GM19372 (cell line): ENCODE measurements around the gene TBK1.
"Not testable (repeated sequence)": the region's sequence is repeated elsewhere in the genome, so short reads cannot be mapped to it uniquely, and the experiment has no call there.

ENCODE experiments used
- ATAC-seq: cut with Tn5 transposase; IDR thresholded peaks from one replicate; pipeline ENCODE4 v1.9.1; 2021; ENCODE audit warnings: mild to moderate bottlenecking, low read depth, moderate library complexity; ENCODE audit not compliant: unreplicated experiment

TBK1 gene

DNA sequence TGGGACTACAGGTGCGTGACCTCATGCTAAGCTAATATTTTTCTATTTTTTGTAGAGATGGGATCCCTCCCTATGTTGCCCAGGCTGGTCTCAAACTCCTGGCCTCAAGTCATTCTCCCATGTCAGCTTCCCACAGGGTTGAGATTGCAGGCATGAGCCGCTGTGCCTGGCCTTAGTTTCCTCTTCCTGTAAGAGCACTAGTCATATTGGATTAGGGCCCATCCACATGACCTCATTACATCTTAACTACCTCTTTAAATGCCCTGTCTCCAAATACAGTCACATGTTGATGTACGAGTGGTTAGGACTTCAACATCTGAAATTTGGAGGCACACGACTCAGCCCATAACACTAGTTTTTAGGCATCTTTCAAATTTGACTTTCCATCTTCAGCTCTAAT, 86.2 kb downstream of the TBK1 start:
- no peak for ATAC-seq

DNA sequence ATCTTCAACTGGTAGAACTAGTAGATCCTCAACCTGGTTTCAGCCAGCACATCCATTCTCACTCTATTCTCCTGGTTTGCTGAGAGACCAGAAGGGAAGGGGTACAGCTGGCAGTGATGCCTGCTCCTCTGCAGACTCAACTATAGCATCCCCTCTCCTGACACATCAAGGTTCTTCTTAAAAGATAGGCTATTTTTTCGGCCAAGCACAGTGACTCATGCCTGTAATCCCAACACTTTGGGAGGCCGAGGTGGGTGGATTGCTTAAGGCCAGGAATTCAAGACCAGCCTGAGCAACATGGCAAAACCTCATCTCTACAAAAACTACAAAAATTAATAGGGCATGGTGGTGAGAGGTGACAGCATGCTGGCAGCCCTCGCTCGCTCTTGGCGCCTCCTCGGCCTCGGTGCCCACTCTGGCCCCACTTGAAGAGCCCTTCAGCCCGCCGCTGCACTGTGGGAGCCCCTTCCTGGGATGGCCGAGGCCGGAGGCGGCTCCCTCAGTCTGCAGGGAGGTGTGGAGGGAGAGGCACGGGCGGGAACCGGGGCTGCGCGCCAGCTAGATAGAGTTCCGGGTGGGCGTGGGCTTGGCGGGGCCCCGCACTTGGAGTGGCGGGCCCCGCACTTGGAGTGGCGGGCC, 90.6 kb downstream of the TBK1 start:
- not testable (repeated sequence) for ATAC-seq

DNA sequence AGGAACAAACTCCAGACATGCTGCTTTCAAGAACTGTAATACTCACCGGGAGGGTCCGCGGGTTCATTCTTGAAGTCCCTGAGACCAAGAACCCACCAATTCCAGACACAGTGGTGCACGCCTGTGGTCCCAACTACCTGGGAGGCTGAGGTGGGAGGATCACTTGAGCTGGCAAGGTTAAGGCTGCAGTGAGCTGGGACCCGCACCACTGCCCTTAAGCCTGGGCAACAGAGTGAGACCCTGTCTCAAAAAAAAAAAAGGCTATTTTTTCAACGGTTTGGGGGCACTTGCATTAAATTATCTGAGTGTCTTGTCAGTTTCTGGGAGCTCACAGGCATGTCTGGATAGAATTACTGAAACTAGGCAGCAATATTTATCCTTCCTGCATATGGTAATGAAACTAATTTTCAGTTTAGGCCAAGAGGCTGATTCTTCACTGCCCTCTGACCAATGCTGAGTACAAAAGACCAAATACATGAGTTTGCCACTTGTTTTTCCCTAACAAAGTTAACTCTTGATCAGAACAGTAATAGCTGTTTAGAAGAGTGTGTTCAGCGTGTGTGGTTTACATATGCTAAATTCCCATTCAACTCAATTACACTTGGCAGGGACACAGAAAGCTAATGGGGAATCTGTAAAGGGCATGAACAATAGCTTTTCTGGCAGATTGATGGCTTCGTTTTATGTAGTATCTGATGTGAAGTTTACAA, 92.6 kb downstream of the TBK1 start:
- ATAC-seq = no peak

DNA sequence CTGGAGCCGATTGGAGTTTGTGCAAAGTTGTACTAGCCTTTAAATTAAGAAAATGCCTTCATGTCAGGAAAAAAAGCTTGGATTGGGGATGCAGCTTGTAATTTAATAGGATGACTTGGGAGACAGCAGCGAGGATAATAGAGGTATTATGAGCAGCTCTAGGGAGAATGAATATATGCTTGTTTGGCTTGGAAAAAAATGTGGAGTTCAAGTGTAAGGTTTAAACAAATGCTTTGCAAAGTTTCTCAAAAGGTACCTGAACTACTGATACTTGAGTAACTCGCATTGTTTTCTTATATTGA, 93.1 kb downstream of the TBK1 start:
- ATAC-seq = no peak

DNA sequence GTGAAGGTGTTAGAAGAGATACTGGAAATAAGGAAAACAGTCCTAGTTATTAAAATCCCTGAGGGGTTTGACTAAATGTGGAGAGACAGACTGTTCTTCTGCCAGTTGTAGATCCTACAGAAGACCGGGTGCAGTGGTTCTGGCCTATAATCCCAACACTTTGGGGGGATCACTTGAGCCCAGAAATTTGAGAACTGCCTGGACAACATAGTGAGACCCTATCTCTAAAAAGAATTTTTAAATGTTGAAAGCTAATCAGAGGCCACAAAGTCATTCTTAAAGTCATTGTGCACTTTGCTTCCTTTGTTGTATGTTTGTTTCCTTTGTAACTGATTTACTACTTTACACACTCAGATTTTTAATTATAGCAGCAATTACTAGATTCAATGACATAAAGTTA, 97.2 kb downstream of the TBK1 start:
- ATAC-seq = no peak

DNA sequence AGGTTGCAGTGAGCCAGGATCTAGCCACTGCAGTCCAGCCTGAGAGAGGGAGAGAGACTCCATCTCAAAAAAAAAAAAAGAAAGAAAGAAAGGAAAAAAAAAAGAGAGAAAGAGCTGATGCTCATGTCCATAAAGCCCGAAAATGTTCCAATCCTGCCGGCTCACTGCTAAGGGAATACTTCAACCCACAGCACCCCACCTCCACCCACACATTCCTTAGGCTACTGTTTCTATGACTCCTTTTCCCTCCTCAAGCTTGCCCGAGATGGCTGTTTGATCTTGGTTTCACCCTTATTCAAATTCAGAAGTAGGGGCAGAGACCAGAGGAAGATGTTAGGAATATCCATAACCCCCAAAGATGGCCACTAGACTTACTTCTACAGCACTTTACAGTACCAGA, 98.8 kb downstream of the TBK1 start:
- no peak for ATAC-seq

- ATAC-seq = no peak
Observed at GRCh38 chr12:64551676-64552075, 99.8 kb downstream of the TBK1 start.
